DMS114 treated with DMSO at 0.1 percent for 48 hours (cell line): ENCODE results near the gene DDIT4.
"Not testable (repeated sequence)": the region's sequence is repeated elsewhere in the genome, so short reads cannot be mapped to it uniquely, and the experiment has no call there.

Source experiments
- DNase-seq: peaks from one replicate; lab custom pipeline; 2025; ENCODE audit not compliant: unreplicated experiment; lab: John Stamatoyannopoulos, UW

DDIT4 gene

DNA sequence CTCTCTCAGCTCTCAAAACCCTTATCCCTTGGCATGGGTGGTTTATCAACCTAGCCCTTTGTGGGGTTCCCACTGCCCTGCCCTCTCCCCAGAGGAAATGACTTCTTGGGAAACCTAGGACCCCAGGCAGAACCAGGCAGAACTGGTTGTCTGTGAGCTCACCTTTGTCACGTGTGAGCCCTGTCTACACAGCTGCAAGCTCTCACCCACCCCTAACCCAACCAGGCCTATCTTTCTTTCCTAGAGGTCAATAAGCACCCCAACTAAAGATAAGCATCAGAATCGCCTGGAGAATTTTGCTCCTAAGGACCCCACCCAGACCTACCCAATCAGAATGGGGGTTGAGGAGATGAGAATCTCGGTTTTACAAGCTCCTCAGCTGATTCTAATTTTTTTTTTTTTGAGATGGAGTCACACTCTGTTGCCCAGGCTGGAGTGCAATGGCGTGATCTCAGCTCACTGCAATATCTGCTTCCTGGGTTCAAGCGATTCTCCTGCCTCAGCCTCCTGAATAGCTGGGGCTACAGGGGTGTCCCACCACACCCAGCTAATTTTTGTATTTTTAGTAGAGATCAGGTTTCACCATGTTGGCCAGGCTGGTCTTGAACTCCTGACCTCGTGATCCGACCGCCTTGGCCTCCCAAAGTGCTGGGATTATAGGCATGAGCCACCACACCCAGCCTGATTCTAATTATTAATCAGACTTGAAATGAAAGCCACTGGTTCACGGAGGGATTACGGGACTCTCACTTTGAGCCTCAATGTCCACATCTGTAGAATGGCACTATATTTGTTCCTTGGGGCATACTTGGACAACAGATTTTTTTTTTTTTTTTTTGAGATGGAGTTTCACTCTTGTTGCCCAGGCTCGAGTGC is 7.5 kb upstream of the DDIT4 start:
- DNase-seq, result no peak

DNA sequence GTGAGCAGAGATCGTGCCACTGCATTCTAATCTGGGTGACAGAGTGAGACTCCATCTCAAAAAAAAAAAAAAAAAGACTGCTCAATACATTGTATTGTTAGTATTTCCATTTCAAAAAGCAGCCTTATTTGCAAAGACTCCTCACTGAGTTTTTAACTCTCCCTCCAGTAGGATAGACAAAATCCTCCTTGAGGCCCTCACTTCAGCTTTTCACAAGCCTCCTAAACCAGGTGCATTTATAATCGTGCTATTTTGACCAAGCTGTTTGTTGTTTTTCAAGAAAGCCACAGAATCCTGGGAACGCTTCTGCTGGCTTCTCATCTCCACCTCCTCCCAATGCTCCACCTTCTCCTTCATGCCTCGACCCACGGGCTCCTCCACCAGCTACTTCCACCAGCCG is 6.3 kb upstream of the DDIT4 start:
- no peak for DNase-seq

DNA sequence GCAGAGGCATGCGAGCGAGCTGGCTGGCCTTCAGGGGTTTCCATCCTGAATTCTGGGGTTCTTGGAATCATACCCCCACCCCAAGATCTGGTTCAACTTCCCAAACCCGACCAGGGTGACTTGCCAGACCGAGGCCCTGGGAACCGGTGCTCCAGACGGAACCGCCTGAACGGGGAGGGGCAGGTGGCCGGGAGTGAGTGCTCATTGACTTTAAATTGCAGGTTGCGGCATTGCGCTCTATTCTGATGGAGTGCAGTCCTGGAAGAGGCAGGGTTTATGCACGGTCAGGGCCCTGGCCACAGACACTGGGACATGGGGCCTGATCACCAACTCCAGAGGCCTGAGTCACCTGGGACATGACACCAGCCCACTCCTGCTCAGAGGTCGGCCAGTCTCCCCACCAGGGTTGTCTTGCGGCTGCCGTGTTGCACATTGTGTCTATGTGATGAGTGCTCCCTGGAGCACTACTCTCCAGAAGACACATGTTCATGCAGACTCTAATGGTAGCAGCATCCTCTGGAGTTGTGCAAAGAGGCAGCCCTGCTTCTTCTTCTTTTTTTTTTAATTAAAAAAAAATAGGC is 5.8 kb upstream of the DDIT4 start:
- DNase-seq, result no peak

DNA sequence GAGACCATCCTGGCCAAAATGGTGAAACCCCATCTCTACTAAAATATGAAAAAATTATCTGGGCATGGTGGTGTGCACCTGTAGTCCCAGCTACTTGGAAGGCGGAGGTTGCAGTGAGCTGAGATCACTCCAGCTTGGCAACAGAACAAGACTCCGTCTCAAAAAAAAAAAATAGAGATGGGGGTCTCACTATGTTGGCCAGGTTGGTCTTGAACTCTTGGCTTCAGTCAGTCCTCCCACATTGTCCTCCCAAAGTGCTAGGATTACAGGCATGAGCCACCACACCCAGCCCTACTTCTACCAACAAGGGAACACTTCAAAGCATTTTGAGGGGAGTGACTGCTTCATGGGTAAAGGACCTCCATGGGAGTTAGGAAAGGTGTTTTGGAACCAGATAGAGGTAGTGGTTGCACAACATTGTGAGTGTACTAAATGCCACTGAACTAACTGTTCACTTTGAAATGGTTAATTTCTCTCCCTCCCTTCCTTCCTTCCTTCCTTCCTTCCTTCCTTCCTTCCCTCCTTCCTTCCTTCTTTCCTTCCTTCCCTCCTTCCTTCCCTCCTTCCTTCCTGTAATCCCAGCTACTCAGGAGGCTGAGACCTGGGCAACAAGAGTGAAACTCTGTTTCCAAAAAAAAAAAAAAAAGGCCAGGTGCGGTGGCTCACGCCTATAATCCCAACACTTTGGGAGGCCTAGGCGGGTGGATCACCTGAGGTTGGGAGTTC is 5.1 kb upstream of the DDIT4 start:
- not testable (repeated sequence) for DNase-seq

DNA sequence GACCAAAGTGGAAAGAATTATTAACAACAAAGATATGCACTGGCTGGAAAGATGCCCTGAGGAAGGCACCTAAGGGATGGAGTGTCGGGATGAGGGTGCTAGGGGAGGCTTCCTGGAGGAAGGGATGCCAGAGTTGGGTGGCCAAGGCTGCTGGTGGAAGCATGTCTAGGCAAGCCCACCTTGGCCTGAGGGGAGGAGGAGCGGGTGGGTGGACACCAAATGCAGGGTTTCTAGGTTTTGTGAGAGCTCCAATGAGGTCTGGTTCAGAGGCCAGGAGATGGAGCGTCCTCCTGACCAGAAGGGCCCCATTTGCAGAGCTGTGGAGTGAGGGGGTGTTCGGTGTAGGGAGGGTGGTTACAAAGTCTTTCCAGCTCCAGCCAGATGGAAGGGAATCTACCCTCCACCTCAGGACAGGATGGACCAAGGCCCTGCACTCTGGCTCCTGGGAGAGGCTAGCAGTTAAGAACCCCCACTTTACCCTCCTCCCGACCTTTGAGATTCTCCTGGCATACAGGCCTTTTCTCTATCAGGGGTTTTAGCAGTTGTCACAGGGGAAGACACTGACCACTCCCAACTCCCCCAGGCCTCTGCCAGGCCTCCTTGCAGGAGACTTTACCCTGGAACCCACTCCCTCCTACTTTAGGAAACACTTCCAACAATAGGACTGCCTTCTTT is 3.0 kb upstream of the DDIT4 start:
- DNase-seq, result no peak

DNA sequence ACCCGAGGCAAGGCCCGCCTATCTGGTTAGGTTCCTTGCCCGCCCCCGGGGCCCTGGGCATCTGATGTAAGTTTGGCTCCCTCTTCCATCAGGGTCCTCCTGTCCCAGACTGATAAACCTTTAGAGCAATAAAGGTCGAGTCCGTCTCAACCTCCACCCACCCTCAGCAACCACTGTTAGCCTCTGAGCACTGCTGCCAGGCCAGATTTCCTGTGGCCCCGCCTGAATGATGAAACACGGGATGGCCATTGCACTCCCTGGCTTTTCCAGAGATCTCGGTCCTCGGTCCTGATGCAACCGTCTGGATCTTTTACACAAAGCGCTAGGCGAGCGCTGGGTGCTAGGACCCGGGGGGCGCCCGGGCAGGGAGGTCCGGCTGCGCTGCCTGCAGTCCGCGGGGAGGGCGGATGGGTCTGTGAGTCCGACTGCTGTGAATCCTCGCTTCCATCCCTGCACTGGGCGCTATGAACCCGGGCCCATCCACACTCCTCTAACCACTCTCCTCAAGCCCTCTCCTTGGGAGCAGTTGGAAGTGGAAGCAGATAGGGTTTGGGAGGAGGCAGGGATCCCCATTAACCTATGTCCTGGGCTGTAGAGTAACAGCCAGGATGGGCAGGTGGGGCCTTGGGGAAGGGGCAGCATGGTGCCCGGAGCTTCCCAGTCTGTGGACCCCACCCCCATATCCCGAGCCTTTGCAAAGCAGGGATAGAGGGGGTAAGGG is 875 bp upstream of the DDIT4 start:
- DNase-seq, result peak; percentile 67

DNA sequence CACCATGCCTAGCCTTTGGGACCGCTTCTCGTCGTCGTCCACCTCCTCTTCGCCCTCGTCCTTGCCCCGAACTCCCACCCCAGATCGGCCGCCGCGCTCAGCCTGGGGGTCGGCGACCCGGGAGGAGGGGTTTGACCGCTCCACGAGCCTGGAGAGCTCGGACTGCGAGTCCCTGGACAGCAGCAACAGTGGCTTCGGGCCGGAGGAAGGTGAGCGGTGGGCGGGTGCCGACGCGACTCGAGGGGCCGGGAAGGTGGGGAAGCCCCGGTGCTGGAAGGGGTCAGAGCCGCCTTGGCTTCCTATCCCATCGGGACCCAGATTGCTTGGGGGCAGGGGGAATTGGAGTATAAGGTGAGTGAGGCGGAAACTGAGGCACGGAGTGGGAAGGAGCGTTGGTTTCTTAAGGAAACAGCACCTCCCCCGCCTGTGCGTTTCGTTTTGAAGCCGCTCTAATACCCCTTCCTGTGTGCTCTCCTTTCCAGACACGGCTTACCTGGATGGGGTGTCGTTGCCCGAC is 547 bp downstream of the DDIT4 start:
- DNase-seq, result no peak

DNA sequence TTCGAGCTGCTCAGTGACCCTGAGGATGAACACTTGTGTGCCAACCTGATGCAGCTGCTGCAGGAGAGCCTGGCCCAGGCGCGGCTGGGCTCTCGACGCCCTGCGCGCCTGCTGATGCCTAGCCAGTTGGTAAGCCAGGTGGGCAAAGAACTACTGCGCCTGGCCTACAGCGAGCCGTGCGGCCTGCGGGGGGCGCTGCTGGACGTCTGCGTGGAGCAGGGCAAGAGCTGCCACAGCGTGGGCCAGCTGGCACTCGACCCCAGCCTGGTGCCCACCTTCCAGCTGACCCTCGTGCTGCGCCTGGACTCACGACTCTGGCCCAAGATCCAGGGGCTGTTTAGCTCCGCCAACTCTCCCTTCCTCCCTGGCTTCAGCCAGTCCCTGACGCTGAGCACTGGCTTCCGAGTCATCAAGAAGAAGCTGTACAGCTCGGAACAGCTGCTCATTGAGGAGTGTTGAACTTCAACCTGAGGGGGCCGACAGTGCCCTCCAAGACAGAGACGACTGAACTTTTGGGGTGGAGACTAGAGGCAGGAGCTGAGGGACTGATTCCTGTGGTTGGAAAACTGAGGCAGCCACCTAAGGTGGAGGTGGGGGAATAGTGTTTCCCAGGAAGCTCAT is 1.1 kb downstream of the DDIT4 start:
- DNase-seq, result no peak

DNA sequence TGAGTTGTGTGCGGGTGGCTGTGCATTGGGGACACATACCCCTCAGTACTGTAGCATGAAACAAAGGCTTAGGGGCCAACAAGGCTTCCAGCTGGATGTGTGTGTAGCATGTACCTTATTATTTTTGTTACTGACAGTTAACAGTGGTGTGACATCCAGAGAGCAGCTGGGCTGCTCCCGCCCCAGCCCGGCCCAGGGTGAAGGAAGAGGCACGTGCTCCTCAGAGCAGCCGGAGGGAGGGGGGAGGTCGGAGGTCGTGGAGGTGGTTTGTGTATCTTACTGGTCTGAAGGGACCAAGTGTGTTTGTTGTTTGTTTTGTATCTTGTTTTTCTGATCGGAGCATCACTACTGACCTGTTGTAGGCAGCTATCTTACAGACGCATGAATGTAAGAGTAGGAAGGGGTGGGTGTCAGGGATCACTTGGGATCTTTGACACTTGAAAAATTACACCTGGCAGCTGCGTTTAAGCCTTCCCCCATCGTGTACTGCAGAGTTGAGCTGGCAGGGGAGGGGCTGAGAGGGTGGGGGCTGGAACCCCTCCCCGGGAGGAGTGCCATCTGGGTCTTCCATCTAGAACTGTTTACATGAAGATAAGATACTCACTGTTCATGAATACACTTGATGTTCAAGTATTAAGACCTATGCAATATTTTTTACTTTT is 1.8 kb downstream of the DDIT4 start:
- DNase-seq, result no peak

DNA sequence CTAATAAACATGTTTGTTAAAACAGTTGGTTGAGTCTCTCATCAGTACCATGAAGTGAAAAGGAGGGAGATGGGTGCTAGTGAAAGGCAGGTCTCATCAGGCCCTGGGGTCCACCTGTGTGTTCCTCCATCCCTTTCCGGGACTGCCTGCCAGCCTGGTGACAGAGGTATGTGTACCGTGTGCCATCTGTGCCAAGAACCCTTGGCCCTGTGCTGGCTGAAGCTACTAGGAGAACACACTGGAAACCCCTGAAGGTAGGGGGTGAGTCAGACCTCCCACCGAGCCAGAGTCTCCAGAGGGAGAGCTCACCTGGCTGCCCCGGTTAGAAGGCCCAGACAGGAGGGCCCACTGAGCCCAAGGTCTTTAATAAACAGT is 2.3 kb downstream of the DDIT4 start:
- DNase-seq, result no peak

DNA sequence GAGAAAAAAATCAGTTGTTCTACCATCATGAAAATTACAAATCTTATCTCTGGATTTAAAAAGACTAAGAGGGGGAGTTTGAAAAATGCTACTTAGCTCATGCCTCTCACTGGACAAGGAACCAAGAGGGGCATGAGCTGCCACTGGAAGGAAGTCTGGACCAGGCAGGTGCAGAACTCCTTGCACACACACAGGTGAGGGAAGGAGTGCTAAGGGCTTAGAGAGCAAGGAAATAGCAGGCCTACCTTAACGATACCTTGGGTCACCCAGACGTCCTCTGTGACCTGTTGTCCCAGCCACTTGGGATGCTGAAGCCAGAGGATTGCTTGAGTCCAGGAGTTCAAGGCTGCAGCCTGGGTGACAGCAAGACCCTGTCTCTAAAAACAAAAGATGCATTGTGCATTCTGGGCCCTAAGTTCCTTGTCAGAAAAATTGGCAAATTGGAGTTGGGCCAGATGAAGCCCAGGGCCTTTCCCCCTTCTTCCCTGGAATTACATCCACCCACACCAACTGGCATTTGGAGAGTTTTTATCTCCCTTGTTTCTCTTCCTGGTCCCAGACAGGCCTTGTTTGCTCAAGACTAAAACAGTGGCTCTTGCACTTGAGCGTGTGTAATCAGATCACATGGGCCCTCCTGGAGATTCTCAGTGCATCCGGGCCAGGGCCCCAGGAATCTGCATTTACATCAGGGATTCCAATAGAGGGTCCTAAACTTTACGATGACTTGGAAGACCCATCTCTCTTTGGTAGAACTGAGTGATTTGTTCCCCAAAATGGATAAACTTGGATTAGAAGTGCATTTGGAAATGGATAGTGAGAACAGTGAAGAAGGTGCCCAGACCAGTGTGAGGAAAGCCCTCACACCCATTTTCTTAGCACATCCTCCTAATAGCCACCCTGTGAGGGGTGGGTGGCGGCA is 3.0 kb downstream of the DDIT4 start:
- DNase-seq, result no peak

DNA sequence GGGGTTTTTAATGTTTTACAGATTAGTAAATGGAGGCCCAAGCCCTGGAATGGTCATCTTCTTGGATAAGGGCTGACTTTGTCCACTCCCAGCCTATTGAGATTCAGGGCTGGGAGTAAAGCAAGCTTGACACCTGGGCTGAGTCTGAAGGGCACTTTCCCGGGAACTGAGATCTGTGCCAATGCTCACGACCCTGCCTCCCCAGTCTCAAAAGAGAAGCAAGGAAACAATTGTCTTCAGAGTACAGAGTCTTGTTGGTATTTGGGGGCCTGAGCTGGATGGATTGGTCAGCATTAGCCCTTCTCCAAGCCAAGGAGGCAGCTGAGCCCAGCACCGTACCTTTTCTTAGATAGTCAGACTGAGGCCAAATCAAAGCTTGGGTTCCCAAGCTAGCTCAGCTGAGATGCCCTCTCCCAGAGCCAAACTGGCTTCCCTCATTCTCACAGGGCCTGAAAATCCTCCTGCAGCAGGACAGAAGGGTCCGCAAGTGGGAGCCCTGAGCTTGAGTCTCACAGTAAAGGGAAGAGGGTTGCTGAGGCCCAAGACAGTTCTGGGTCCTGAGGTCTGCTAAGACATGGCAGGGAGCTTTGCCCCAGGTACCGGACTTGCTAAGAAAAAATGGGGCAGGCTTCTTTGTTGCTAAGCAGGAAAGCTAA is 3.7 kb downstream of the DDIT4 start:
- DNase-seq, result no peak

DNA sequence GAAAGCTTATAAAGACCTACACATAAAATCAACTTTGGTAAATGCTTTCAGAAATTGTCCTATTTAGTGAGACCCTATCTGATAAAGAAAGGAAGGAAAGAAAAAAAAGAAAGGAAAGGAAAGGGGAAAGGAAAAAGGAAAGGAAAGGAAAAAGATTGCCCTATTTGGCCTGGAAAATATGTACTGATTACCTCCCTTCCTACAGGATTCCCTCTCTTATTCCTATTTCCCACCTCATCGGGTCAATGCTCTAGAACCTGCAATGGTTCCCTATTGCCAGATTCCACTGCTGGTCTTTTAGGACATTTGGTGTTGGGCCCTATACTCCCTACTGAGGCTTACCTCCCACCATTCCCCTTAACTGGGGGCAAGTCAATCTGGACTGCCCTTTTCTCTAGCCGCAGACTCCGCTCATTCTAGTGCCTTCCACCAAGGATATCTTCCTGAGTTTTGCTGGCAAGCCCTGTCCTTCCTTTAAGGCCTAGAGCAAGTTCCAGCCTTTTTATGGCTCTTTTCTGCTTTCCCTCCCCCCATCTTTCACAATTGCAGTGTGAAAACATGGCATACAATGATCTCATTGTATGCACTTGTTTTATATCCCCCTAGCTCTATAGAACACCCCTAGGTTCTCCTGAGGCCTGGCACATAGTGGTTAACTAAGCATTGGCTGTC is 4.4 kb downstream of the DDIT4 start:
- DNase-seq, result no peak

DNA sequence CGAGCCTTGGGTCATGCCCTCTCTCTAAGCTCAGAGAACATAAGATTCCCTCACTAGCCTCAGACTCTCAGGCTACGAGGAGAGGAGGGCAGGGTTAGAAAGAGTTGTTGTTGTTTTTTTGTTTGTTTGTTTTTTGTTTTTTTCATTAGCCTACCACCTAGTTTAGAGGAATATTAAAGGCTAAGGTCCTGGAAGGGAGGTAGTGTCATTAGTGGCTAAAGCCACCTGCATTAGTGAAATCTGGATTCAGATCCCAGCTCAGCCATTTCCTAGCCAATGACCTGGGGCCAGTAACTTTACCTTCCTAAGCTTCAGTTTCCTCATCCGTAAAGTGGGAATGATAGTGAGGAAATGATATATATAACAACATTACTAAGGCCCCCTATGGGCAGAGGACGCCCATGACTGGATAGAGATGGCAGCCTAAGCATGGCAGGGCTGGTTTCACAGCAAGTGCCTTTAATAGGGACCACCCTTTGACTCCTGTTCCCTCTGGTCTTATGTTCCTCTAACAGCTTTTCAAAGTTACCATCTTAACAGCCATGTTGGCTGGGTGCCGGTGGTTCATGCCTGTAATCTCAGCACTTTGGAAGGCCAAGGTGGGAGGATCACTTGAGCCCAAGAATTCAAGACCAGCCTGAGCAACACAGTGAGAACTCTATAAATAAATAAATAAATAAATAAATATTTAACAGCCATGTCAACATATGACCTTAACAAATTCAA is 5.1 kb downstream of the DDIT4 start:
- no peak for DNase-seq

DNA sequence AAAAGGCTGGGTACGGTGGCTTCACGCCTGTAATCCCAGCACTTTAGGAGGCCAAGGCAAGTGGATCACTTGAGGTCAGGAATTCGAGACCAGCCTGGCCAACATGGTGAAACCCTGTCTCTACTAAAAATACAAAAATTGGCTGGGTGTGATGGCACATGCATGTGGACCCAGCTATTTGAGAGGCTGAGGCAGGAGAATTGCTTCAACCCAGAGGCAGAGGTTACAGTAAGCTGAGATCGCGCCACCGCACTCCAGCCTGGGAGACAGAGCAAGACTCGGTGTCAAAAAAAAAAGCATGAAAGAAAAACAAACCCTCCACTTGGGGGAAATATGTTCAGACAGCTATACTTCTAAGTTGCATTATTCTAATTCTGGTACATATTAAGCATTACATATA is 5.9 kb downstream of the DDIT4 start:
- DNase-seq, result not testable (repeated sequence)

DNA sequence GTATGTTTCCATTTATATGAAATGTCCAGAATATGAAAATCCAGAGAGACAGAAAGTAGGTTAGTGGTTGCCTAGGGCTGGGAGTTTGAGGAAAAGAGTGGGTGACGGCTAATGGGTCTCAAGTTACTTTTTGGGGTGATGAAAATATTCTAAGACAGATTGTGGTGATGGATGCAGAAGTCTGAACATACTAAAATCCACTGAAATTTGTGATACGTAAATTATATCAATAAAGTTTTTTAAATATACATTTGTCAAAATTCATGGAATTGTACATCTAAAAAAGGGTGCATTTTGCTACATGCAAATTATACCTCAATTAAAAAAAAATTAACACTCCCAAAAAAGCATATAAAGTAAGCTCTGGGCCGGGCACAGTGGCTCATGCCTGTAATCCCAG is 9.4 kb downstream of the DDIT4 start:
- no peak for DNase-seq

DNA sequence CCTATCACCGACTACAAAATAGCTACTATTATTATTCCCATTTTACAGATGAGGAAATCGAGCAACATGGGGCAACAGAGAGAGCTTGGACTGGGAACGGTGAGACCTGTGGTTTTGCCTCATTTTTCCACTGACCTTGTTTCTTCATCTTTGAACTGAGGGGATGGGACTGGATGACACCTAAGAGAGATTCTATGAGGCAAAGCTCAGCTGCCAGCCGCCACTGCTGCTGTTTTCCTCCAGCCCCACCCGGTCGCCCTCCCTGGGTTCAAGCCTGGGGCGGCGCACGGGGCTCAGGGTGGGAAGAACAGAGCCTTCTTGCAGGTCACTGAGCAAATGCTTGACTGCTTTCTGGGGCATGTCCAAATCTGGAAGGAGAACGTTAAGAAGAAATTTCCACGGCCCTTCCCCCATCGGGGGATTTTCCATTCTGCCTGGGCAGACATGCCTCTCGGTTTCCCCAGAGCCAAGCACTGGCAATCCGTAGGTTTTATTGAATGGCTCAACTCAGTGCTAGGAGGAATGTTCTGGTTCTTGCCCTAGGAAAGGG is 12.3 kb downstream of the DDIT4 start:
- DNase-seq, result no peak
